Glomerular endothelial cell (primary cell): ENCODE measurements around the gene BRF1. TPM values are rescaled to one million over a fixed set of nuclear protein-coding genes. Genes with fewer than 3 reads are reported as not detected.

Experiments
- DNase-seq: peaks from one replicate; pipeline ENCODE4 v3.0.0-alpha.2; 2011; ENCODE audit warnings: low read depth, low spot score; ENCODE audit errors: extremely low read depth
- total RNA-seq: library from RNA; depleted of rRNA; stranded (reverse); fragments of >200 nt; gene quantifications from 2 replicates; pipeline ENCODE4 v1.2.3, GENCODE V29; 2015

Gene BRF1
- total RNA-seq, 1 donor from 2014 or later, result 63.4 TPM

GRCh38 chr14:105163040-105163742, 137.6 kb downstream of the BRF1 start:
- DNase-seq, result no peak

GRCh38 chr14:105162669-105162979, 138.2 kb downstream of the BRF1 start:
- DNase-seq, result no peak

GRCh38 chr14:105161964-105162668, 138.7 kb downstream of the BRF1 start:
- no peak for DNase-seq

- no peak for DNase-seq
Measured at GRCh38 chr14:105161309-105161708, 139.5 kb downstream of the BRF1 start.

- no peak for DNase-seq
Measured at GRCh38 chr14:105160776-105161175, 140.0 kb downstream of the BRF1 start.

GRCh38 chr14:105159344-105159743, 141.5 kb downstream of the BRF1 start:
- DNase-seq, result no peak

Other genes starting within 250 kb of the BRF1 start
- gene GPR132, start 235.6 kb downstream of the BRF1 start, total RNA-seq, result 0.82 TPM in 1 of 2 replicates, not detected in the other
- gene JAG2, start 132.2 kb downstream of the BRF1 start, total RNA-seq, result 59.0 and 123 TPM in 2 replicates
- 66.8 and 69.8 TPM in 2 replicates for gene NUDT14, start 119.7 kb downstream of the BRF1 start, total RNA-seq
- 41.0 and 64.6 TPM in 2 replicates for gene BTBD6, start 52.5 kb downstream of the BRF1 start, total RNA-seq
- gene PACS2, start 13.7 kb upstream of the BRF1 start, total RNA-seq, result 82.9 and 124 TPM in 2 replicates
- gene TEX22, start 97.5 kb upstream of the BRF1 start, total RNA-seq, result 0.15 and 0.18 TPM in 2 replicates
- 85.9 and 92.3 TPM in 2 replicates for gene MTA1, start 118.8 kb upstream of the BRF1 start, total RNA-seq
- 515 and 575 TPM in 2 replicates for gene CRIP2, start 173.8 kb upstream of the BRF1 start, total RNA-seq
- 2.0 TPM in 1 of 2 replicates, not detected in the other for gene CRIP1, start 185.9 kb upstream of the BRF1 start, total RNA-seq
- gene TEDC1, start 190.2 kb upstream of the BRF1 start, total RNA-seq, result 5.4 and 12.3 TPM in 2 replicates
- 7.0 and 9.3 TPM in 2 replicates for gene TMEM121, start 225.6 kb upstream of the BRF1 start, total RNA-seq